Smooth muscle cell (in vitro differentiated cells): ENCODE measurements around the gene CYB5A. TPM values are rescaled to one million over a fixed set of nuclear protein-coding genes. Genes with fewer than 3 reads are reported as not detected.

ENCODE experiments used
- DNase-seq: peaks from one replicate; lab custom pipeline; 2025; ENCODE audit not compliant: unreplicated experiment; lab: John Stamatoyannopoulos, UW
- H2AFZ ChIP-seq: fragments of 200-600 bp; sonication (generic); 2 replicates; pipeline ENCODE4 v1.6.0; 2016; ENCODE audit warnings: antibody characterized with exemption, low read depth, mild to moderate bottlenecking
- H3F3A ChIP-seq: fragments of 200-600 bp; sonication (generic); 2 replicates; pipeline ENCODE4 v1.6.0; 2017; ENCODE audit warnings: antibody characterized with exemption, low read depth
- H3K27ac ChIP-seq: fragments of 200-600 bp; sonication (generic); 2 replicates; pipeline ENCODE4 v1.5.1; 2016; ENCODE audit warnings: low read depth, mild to moderate bottlenecking
- H3K27me3 ChIP-seq: fragments of 200-600 bp; sonication (generic); 2 replicates; pipeline ENCODE4 v1.6.1; 2016; ENCODE audit warnings: low read depth, mild to moderate bottlenecking
- H3K36me3 ChIP-seq: fragments of 200-600 bp; sonication (generic); 2 replicates; pipeline ENCODE4 v1.5.1; 2016; ENCODE audit warnings: low read depth
- H3K4me1 ChIP-seq: fragments of 200-600 bp; sonication (generic); 2 replicates; pipeline ENCODE4 v1.5.1; 2016; ENCODE audit warnings: low read depth
- H3K4me2 ChIP-seq: fragments of 200-600 bp; sonication (generic); 2 replicates; pipeline ENCODE4 v1.6.0; 2016; ENCODE audit warnings: mild to moderate bottlenecking
- H3K4me3 ChIP-seq: fragments of 200-600 bp; sonication (generic); 2 replicates; pipeline ENCODE4 v1.5.1; 2016; ENCODE audit warnings: mild to moderate bottlenecking
- H3K79me2 ChIP-seq: fragments of 200-600 bp; sonication (generic); 2 replicates; pipeline ENCODE4 v1.6.0; 2016; ENCODE audit warnings: low read depth, mild to moderate bottlenecking
- H3K9ac ChIP-seq: fragments of 200-600 bp; sonication (generic); 2 replicates; pipeline ENCODE4 v1.6.0; 2016; ENCODE audit warnings: low read depth
- H3K9me3 ChIP-seq: fragments of 200-600 bp; sonication (generic); replicated peaks from 2 replicates; pipeline ENCODE4 v1.5.1; 2016; ENCODE audit warnings: low read depth
- H4K20me1 ChIP-seq: fragments of 200-600 bp; sonication (generic); 2 replicates; pipeline ENCODE4 v1.6.0; 2016; ENCODE audit warnings: low read depth
- WGBS: methylation state at CpG from one replicate; pipeline ENCODE4 v1.1.7; 2016; ENCODE audit warnings: low lambda C conversion rate; 5-methylcytosine and 5-hydroxymethylcytosine counted together
- polyA plus RNA-seq: library from polyadenylated mRNA; unstranded; fragments of >200 nt; fragmentation: Nextera tagmentation; extraction: Ambion mirVana; gene quantifications from 2 replicates; pipeline ENCODE4 v1.2.1, GENCODE V29; 2016
- small RNA-seq: library from RNA; depleted of rRNA; stranded (forward); fragments of <200 nt; gene quantifications from one replicate; pipeline ENCODE3, GENCODE V24; 2014
- total RNA-seq: library from RNA; depleted of rRNA; stranded (reverse); fragments of >200 nt; gene quantifications from 2 replicates; pipeline ENCODE4 v1.2.3, GENCODE V29; 2014
- TF ChIP-seq, protein P1 (sequence below): fragments of 200-600 bp; sonication (generic); IDR thresholded peaks from 2 replicates; pipeline ENCODE4 v1.5.1; 2017; ENCODE audit warnings: borderline replicate concordance, mild to moderate bottlenecking, antibody characterized with exemption; ENCODE audit not compliant: insufficient read depth, poor library complexity, severe bottlenecking

Gene CYB5A
- total and polyA plus RNA-seq, 2 experiments from 2014 or later = 52.8 to 83.2 TPM

DNA sequence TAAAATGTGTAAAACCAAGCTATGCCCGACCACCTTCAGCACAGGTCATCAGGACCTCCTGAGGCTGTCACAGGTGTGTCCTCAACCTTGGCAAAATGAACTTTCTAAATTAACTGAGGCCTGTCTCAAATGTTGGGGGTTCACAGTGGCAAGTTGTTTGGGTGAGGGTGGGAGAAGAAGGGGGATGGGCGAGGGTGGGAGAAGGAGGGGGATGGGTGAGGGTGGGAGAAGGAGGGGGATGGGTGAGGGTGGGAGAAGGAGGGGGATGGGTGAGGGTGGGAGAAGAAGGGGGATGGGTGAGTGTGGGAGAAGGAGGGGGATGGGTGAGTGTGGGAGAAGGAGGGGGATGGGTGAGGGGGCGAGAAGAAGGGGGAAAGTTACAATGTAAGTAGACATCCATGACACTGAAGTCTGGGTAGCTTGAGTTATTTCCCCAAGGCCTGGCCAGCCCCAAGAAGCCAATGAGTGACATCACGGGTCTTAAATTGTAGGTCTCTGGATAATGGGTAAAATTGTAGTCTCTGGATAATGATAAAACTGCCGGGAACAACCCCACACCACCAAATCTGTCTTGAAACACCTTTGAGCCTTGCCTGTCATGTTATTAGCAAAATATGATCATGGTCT is 87.1 kb downstream of the CYB5A start:
- no peak overlapping the region for H3K4me3 ChIP-seq
- no peaks in the 10 kb centered on the region for H3K79me2 ChIP-seq
- H3K9ac ChIP-seq = no peak overlapping the region
- DNase-seq = no peak
- no peaks in the 10 kb centered on the region for H4K20me1 ChIP-seq
- TF ChIP-seq, protein P1, sequence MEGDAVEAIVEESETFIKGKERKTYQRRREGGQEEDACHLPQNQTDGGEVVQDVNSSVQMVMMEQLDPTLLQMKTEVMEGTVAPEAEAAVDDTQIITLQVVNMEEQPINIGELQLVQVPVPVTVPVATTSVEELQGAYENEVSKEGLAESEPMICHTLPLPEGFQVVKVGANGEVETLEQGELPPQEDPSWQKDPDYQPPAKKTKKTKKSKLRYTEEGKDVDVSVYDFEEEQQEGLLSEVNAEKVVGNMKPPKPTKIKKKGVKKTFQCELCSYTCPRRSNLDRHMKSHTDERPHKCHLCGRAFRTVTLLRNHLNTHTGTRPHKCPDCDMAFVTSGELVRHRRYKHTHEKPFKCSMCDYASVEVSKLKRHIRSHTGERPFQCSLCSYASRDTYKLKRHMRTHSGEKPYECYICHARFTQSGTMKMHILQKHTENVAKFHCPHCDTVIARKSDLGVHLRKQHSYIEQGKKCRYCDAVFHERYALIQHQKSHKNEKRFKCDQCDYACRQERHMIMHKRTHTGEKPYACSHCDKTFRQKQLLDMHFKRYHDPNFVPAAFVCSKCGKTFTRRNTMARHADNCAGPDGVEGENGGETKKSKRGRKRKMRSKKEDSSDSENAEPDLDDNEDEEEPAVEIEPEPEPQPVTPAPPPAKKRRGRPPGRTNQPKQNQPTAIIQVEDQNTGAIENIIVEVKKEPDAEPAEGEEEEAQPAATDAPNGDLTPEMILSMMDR = no peak
- H3F3A ChIP-seq = no peaks in the 10 kb centered on the region
- no peak overlapping the region for H3K27ac ChIP-seq
- 94% methylated on average over 3 of the region's 5 CpGs for WGBS
- H3K4me2 ChIP-seq = no peak overlapping the region
- no peaks in the 10 kb centered on the region for H3K9me3 ChIP-seq
- H3K4me1 ChIP-seq = no peaks in the 10 kb centered on the region
- H3K27me3 ChIP-seq = no peaks in the 10 kb centered on the region
- H3K36me3 ChIP-seq = no peaks in the 10 kb centered on the region
- H2AFZ ChIP-seq = no peak overlapping the region

GRCh38 chr18:74203811-74204210 is 88.0 kb downstream of the CYB5A start:
- H4K20me1 ChIP-seq = no peaks in the 10 kb centered on the region
- H3F3A ChIP-seq = no peaks in the 10 kb centered on the region
- TF ChIP-seq, protein P1 = no peak
- H3K79me2 ChIP-seq = no peaks in the 10 kb centered on the region
- no peaks in the 10 kb centered on the region for H3K36me3 ChIP-seq
- no peak overlapping the region for H3K27ac ChIP-seq
- no peak overlapping the region for H3K9ac ChIP-seq
- no peak for DNase-seq
- no peak overlapping the region for H3K4me3 ChIP-seq
- H3K27me3 ChIP-seq = no peaks in the 10 kb centered on the region
- no peaks in the 10 kb centered on the region for H3K4me1 ChIP-seq
- 87% methylated on average over 7 of the region's 7 CpGs for WGBS
- H3K4me2 ChIP-seq = no peak overlapping the region
- no peaks in the 10 kb centered on the region for H3K9me3 ChIP-seq
- no peak overlapping the region for H2AFZ ChIP-seq

Small RNA genes lying within 50 kb of the gene (small RNA-seq; reads per million reads assigned to genes)
- not detected for gene RN7SL551P

Other genes starting within 250 kb of the CYB5A start
- 0.22 and 7.8 TPM in 2 replicates for gene FBXO15, start 144.1 kb downstream of the CYB5A start, total RNA-seq
- 2.2 and 2.5 TPM in 2 replicates for gene FBXO15, start 144.1 kb downstream of the CYB5A start, polyA plus RNA-seq
- gene TIMM21, start 143.4 kb downstream of the CYB5A start, total RNA-seq = 27.6 and 35.0 TPM in 2 replicates
- 72.6 and 80.8 TPM in 2 replicates for gene TIMM21, start 143.4 kb downstream of the CYB5A start, polyA plus RNA-seq
- not detected in 2 replicates for gene C18orf63, start 23.9 kb upstream of the CYB5A start, total RNA-seq
- not detected in 2 replicates for gene C18orf63, start 23.9 kb upstream of the CYB5A start, polyA plus RNA-seq
- not detected in 2 replicates for gene DIPK1C, start 165.3 kb upstream of the CYB5A start, total RNA-seq
- gene DIPK1C, start 165.3 kb upstream of the CYB5A start, polyA plus RNA-seq = not detected in 2 replicates
- 48.0 and 73.4 TPM in 2 replicates for gene CNDP2, start 204.4 kb upstream of the CYB5A start, total RNA-seq
- gene CNDP2, start 204.4 kb upstream of the CYB5A start, polyA plus RNA-seq = 64.1 and 81.1 TPM in 2 replicates
- 0.18 TPM in 1 of 2 replicates, not detected in the other for gene CNDP1, start 242.5 kb upstream of the CYB5A start, total RNA-seq
- not detected in 2 replicates for gene CNDP1, start 242.5 kb upstream of the CYB5A start, polyA plus RNA-seq